Upper lobe of right lung (tissue), 1 donor: ENCODE data around the gene NRXN3. TPM values are rescaled to one million over a fixed set of nuclear protein-coding genes. Genes with fewer than 3 reads are reported as not detected.

Experiments
- ATAC-seq: fragments of 200-7000 bp; cut with Tn5 transposase; one replicate; pipeline ENCODE4 v1.9.1; 2020; ENCODE audit warnings: mild to moderate bottlenecking, moderate library complexity
- DNase-seq: peaks from one replicate; pipeline ENCODE4 v3.0.0-alpha.2; 2020
- H3K27ac ChIP-seq: fragments of 200-600 bp; one replicate; pipeline ENCODE4 v1.8.0; 2022
- H3K27me3 ChIP-seq: fragments of 200-600 bp; one replicate; pipeline ENCODE4 v1.8.0; 2022; ENCODE audit warnings: mild to moderate bottlenecking
- H3K36me3 ChIP-seq: fragments of 200-600 bp; one replicate; pipeline ENCODE4 v1.8.0; 2022
- H3K4me1 ChIP-seq: fragments of 200-600 bp; one replicate; pipeline ENCODE4 v1.8.0; 2022
- H3K4me3 ChIP-seq: fragments of 200-600 bp; one replicate; pipeline ENCODE4 v1.8.0; 2022; ENCODE audit warnings: mild to moderate bottlenecking
- H3K9me3 ChIP-seq: fragments of 200-600 bp; one replicate; pipeline ENCODE4 v1.8.0; 2022
- intact Hi-C: fragments of 100-400 bp; cut with DNase I; formaldehyde crosslinking; loops from one replicate; pipeline ENCODE4 v1.11.0; 2022
- total RNA-seq: library from RNA; stranded (reverse); fragmentation: NEBNext Ultra II Directional; extraction: Animal tissue kit (Norgen Biotek cat#: 25700); gene quantifications from one replicate; pipeline ENCODE4 v1.2.1, GENCODE V29; 2021
- TF ChIP-seq, protein P1 (sequence below): fragments of 200-600 bp; IDR thresholded peaks from one replicate; pipeline ENCODE4 v1.8.0; 2022; ENCODE audit warnings: antibody characterized with exemption
- donor health status: DM: no; HTN: yes; CAD: no; lungs with severe emphysema.

NRXN3 gene
- total RNA-seq, 1 donor from 2014 or later, result 10.0 TPM

DNA sequence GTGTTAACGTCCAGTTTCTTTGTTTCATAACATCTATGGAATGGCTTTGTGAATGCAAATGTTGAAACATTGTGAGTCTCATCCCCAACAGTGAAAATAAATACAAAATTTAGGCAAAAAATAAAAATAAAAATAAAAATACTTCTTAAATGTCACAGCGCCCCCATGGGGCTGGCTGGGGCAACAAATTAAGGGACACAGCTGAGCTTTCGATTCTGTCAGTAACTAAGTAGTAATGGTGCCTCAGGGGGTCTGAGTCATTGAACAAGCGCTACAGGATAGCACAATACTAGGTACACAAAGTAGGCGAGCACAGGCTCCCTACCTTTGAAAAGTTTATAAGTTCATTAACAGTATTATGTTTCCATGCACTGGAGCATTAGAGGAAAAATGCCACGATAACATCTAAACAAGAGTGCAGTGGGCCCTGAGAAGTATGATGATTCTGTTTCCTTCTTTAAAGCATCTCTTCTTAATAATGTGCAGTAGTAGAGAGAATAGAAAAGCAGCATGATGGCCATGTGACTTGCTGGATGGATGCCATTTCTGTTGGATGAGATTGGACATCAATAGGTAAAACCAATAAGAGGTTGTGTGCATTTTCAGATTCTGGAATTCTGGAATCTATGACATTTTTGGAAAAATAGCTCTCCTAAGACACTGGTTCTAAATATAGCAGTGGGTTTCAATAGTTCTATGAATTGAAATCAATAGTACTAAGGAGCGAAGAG lies 1374.0 kb downstream of the NRXN3 start:
- Histone ChIP-seq H3K36me3 (no peaks in the 10 kb centered on the region), H3K27me3 (no peaks in the 10 kb centered on the region), H3K4me3 (no peak overlapping the region), H3K4me1 (peaks cover 4% of the 10 kb centered on the region), H3K9me3 (no peaks in the 10 kb centered on the region), H3K27ac (no peak overlapping the region)
- TF ChIP-seq, protein P1, sequence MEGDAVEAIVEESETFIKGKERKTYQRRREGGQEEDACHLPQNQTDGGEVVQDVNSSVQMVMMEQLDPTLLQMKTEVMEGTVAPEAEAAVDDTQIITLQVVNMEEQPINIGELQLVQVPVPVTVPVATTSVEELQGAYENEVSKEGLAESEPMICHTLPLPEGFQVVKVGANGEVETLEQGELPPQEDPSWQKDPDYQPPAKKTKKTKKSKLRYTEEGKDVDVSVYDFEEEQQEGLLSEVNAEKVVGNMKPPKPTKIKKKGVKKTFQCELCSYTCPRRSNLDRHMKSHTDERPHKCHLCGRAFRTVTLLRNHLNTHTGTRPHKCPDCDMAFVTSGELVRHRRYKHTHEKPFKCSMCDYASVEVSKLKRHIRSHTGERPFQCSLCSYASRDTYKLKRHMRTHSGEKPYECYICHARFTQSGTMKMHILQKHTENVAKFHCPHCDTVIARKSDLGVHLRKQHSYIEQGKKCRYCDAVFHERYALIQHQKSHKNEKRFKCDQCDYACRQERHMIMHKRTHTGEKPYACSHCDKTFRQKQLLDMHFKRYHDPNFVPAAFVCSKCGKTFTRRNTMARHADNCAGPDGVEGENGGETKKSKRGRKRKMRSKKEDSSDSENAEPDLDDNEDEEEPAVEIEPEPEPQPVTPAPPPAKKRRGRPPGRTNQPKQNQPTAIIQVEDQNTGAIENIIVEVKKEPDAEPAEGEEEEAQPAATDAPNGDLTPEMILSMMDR, result peak; percentile 37
- DNase-seq (no peak), ATAC-seq (no peak)
- intact Hi-C loops, result no loop called here

DNA sequence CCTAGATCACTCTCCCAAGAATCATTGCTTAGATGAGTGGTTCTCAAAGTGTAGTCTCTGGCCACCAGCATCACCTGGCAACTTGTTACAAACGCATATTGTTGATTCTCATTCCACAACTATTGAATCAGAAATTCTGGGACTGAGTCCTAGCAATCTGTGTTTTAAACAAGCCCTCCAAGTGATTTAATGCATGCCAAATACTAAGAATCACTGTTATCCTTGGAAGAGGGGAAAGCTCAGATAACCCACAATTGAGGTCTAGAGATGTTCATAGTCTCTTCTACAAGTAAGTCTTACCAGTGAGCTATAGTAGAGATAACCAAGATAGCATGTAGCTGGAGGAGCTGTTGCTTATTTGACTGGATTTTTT lies 1374.5 kb downstream of the NRXN3 start:
- ATAC-seq (no peak), DNase-seq (no peak)
- TF ChIP-seq, protein P1, result no peak
- intact Hi-C loops, result no loop called here
- Histone ChIP-seq H3K27ac (no peak overlapping the region), H3K9me3 (no peaks in the 10 kb centered on the region), H3K27me3 (no peaks in the 10 kb centered on the region), H3K4me3 (no peak overlapping the region), H3K4me1 (peaks cover 4% of the 10 kb centered on the region), H3K36me3 (no peaks in the 10 kb centered on the region)

DNA sequence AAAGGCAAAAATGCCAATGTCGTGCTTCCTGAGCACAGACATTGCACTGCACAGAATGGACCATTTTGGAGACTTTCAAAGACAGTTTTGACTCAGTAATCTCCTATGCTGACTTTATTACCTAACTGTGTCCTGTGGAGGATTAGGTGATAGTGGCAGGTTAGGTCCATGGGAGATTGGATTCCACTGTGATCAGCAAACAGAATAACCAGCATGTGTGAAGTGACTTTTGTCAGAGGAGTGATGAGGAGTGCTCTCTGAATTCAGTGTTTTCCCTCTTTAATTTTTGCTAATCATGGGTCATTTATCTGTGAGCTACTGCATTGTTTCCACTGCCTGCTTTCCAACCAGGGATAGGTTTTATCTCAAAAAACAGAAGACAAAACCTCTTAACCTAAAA lies 1378.7 kb downstream of the NRXN3 start:
- Histone ChIP-seq H3K27ac (no peak overlapping the region), H3K27me3 (no peaks in the 10 kb centered on the region), H3K4me3 (no peak overlapping the region), H3K4me1 (no peaks in the 10 kb centered on the region), H3K36me3 (no peaks in the 10 kb centered on the region), H3K9me3 (no peaks in the 10 kb centered on the region)
- ATAC-seq (no peak), DNase-seq (no peak)
- TF ChIP-seq, protein P1, result no peak
- intact Hi-C loops, result no loop called here

DNA sequence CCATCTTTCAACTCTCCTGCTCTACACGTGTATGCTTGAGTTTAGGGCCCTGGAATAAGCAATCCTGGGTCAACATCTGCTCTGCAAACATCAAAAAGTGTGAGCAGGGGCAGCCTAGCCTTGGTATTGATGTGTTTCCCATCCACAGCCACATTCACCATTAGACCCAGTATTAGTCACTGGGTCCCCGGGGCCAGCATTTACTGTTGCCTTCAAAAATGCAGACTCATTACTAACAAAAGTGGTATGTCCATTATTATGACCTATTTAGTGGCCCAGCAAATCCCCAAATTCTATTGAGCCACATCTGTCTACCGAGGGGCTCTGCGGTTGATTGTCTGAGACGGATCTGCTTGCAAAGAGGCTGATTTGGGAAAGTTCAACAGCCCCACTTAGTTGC lies 1379.3 kb downstream of the NRXN3 start:
- TF ChIP-seq, protein P1, result no peak
- Histone ChIP-seq H3K4me3 (no peak overlapping the region), H3K27me3 (no peaks in the 10 kb centered on the region), H3K27ac (no peak overlapping the region), H3K9me3 (no peaks in the 10 kb centered on the region), H3K4me1 (no peaks in the 10 kb centered on the region), H3K36me3 (no peaks in the 10 kb centered on the region)
- ATAC-seq (no peak), DNase-seq (no peak)
- intact Hi-C loops, result no loop called here

DNA sequence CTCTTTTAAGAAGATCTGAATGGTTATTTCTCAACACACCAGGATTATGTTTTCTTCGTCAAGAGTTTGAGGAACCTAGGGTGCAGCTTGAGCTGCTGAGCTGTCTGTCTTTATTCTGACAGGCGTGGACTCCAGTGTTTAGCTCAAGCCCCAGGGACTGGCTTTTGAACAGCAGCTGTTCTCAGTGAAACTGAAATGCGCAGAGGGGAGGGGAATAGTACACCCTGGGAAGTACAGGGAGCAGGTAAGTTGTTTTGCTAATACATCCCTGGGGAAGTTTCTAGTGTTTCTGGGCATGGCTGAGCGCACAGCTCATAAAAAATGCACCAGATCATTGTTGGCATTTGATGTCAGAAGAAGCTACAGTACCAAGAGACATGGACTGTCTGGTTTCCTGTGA lies 1381.3 kb downstream of the NRXN3 start:
- intact Hi-C loops, result no loop called here

More for the DNA sequence above, 1381.3 kb downstream of the NRXN3 start:
- Histone ChIP-seq H3K9me3 (no peaks in the 10 kb centered on the region), H3K27me3 (no peaks in the 10 kb centered on the region), H3K4me1 (no peaks in the 10 kb centered on the region), H3K4me3 (no peak overlapping the region), H3K27ac (no peak overlapping the region), H3K36me3 (no peaks in the 10 kb centered on the region)
- TF ChIP-seq, protein P1, result no peak
- DNase-seq, result no peak
- ATAC-seq, result no peak
